Kidney (tissue), 14 donors: ENCODE results near the gene ASTN1. TPM values are rescaled to one million over a fixed set of nuclear protein-coding genes. Genes with fewer than 3 reads are reported as not detected.

Experiments
- DNase-seq, 5 donors: peaks; one replicate each; pipeline ENCODE4 v3.0.0-alpha.2; 2013 to 2020
- FAIRE-seq: peaks from 2 replicates; lab custom pipeline; 2012; peaks lifted over from hg19 to GRCh38; lab: Jason Lieb, UNC
- H3K27ac ChIP-seq, 2 donors: one replicate each; pipeline ENCODE4 v1.7.0; 2013; ENCODE audit warnings: low read depth in 2 of 2, low read length in 2 of 2, inconsistent platforms in 1 of 2
- H3K27me3 ChIP-seq: one replicate; pipeline ENCODE4 v1.7.1; 2013; ENCODE audit warnings: low read length, inconsistent platforms; ENCODE audit not compliant: control insufficient read depth, insufficient read depth
- H3K36me3 ChIP-seq, 3 donors: one replicate each; pipeline versions ENCODE4 v1.7.0 to v1.7.1; 2013; ENCODE audit warnings: low read length in 3 of 3, control low read depth in 1 of 3, inconsistent platforms in 1 of 3; ENCODE audit not compliant: insufficient read depth in 3 of 3, control insufficient read depth in 2 of 3
- H3K4me1 ChIP-seq, 3 donors: one replicate each; pipeline versions ENCODE4 v1.7.0 to v1.7.1; 2013; ENCODE audit warnings: low read length in 3 of 3, inconsistent platforms in 1 of 3, low read depth in 1 of 3; ENCODE audit not compliant: control insufficient read depth in 2 of 3, insufficient read depth in 2 of 3
- H3K4me3 ChIP-seq, 3 donors: one replicate each; pipeline versions ENCODE4 v1.7.0 to v1.8.1; 2013; ENCODE audit warnings: low read length in 3 of 3, control low read depth in 1 of 3, inconsistent platforms in 1 of 3
- H3K9ac ChIP-seq, 3 donors: one replicate each; pipeline versions ENCODE4 v1.7.0 to v1.7.1; 2013; ENCODE audit warnings: low read length in 3 of 3, control low read depth in 1 of 3, inconsistent platforms in 1 of 3
- H3K9me3 ChIP-seq, 3 donors: one replicate each; pipeline versions ENCODE4 v1.7.0 to v1.7.1; 2013; ENCODE audit warnings: low read length in 3 of 3, control low read depth in 1 of 3, inconsistent platforms in 1 of 3; ENCODE audit not compliant: control insufficient read depth in 2 of 3, insufficient read depth in 1 of 3
- CTCF ChIP-seq: IDR thresholded peaks from 3 replicates; pipeline ENCODE4 v1.5.1; 2012; ENCODE audit warnings: mild to moderate bottlenecking, moderate library complexity, borderline replicate concordance; ENCODE audit not compliant: insufficient read depth; ENCODE audit errors: extremely low read depth
- intact Hi-C: fragments of 100-400 bp; cut with DNase I; formaldehyde crosslinking; loops from one replicate; pipeline ENCODE4 v1.11.1; 2022
- polyA plus RNA-seq: library from polyadenylated mRNA; stranded (reverse); fragments of 350-450 nt; fragmentation: Illumina TruSeq; extraction: RNeasy Lipid Tissue Mini Kit (QIAGEN cat#74804); gene quantifications from one replicate; pipeline ENCODE4 v1.2.3, GENCODE V29; 2014; ENCODE audit warnings: low read depth, low replicate concordance; ENCODE audit not compliant: insufficient read depth
- total RNA-seq: library from RNA; stranded (reverse); fragmentation: NEBNext Ultra II Directional; extraction: Animal tissue kit (Norgen Biotek cat#: 25700); gene quantifications from one replicate; pipeline ENCODE4 v1.2.1, GENCODE V29; 2021
- donor health status: control.
- donor health status: control.
- donor health status: control.
- donor health status: control.
- donor health status: control.
- donor health status: DM: yes; HTN: yes; CAD: no.
- donor health status: Normal renal cell carcinoma (clear cell type).

ASTN1 gene
- total and polyA plus RNA-seq, 2 donors from 2014 or later: 0.19 to 0.25 TPM

GRCh38 chr1:177106614-177107365, 57.7 kb downstream of the ASTN1 start:
- no peak for FAIRE-seq

GRCh38 chr1:177106196-177106595, 58.3 kb downstream of the ASTN1 start:
- H3K27me3 ChIP-seq: no peaks in the 10 kb centered on the region
- H3K9me3 ChIP-seq: no peaks in the 10 kb centered on the region
- intact Hi-C loops: no loop called here
- H3K4me3 ChIP-seq: no peak overlapping the region
- no peak overlapping the region for H3K9ac ChIP-seq
- no peak for TF ChIP-seq CTCF
- no peak for DNase-seq
- FAIRE-seq: no peak
- no peak overlapping the region for H3K27ac ChIP-seq
- no peaks in the 10 kb centered on the region for H3K4me1 ChIP-seq
- H3K36me3 ChIP-seq: no peaks in the 10 kb centered on the region

More at GRCh38 chr1:177106614-177107365, 57.7 kb downstream of the ASTN1 start:
- H3K4me3 ChIP-seq: no peak overlapping the region
- no peak for DNase-seq
- no peaks in the 10 kb centered on the region for H3K4me1 ChIP-seq
- no peak overlapping the region for H3K9ac ChIP-seq
- H3K36me3 ChIP-seq: no peaks in the 10 kb centered on the region
- no peak for TF ChIP-seq CTCF
- no peaks in the 10 kb centered on the region for H3K9me3 ChIP-seq
- intact Hi-C loops: no loop called here
- no peaks in the 10 kb centered on the region for H3K27me3 ChIP-seq
- H3K27ac ChIP-seq: no peak overlapping the region

- Histone ChIP-seq H3K9me3 (no peaks in the 10 kb centered on the region), H3K4me1 (no peaks in the 10 kb centered on the region), H3K36me3 (no peaks in the 10 kb centered on the region), H3K4me3 (no peak overlapping the region), H3K27ac (no peak overlapping the region), H3K27me3 (no peaks in the 10 kb centered on the region), H3K9ac (no peak overlapping the region)
- intact Hi-C loops: no loop called here
- DNase-seq (no peak), FAIRE-seq (no peak)
- TF ChIP-seq CTCF: no peak
These were observed 61.3 kb downstream of the ASTN1 start for GRCh38 chr1:177103005-177103852.
